Measurements from ENCODE around the gene MYH14. TPM values are rescaled to one million over a fixed set of nuclear protein-coding genes. Genes with fewer than 3 reads are reported as not detected.

Gene MYH14
- total RNA-seq, 1 donor from 2014 or later, result not detected

GRCh38 chr19:50300051-50300450 lies 96.6 kb downstream of the MYH14 start:
- Mint-ChIP-seq H3K4me1 (ENCODE audit: unreplicated experiment) (no peaks in the 10 kb centered on the region), H3K36me3 (ENCODE audit: low read depth, unreplicated experiment) (peaks cover 12% of the 10 kb centered on the region), H3K27me3 (ENCODE audit: unreplicated experiment) (peaks cover 4% of the 10 kb centered on the region), H3K27ac (ENCODE audit: unreplicated experiment) (no peak overlapping the region), H3K9me3 (ENCODE audit: unreplicated experiment) (peaks cover 38% of the 10 kb centered on the region), H3K4me3 (ENCODE audit: unreplicated experiment) (no peak overlapping the region)
- no peak for TF ChIP-seq CTCF (IDR thresholded peaks at IDR 0.05; ENCODE audit: unreplicated experiment)
- DNase-seq (ENCODE audit: low spot score), result no peak

GRCh38 chr19:50300814-50301606 lies 97.6 kb downstream of the MYH14 start:
- peaks cover 16% of the 10 kb centered on the region for H3K36me3 Mint-ChIP-seq (ENCODE audit: low read depth, unreplicated experiment)
- no peaks in the 10 kb centered on the region for H3K4me1 Mint-ChIP-seq (ENCODE audit: unreplicated experiment)
- no peak overlapping the region for H3K4me3 Mint-ChIP-seq (ENCODE audit: unreplicated experiment)
- peaks cover 3% of the 10 kb centered on the region for H3K27me3 Mint-ChIP-seq (ENCODE audit: unreplicated experiment)
- no peak overlapping the region for H3K27ac Mint-ChIP-seq (ENCODE audit: unreplicated experiment)
- no peak for TF ChIP-seq CTCF (IDR thresholded peaks at IDR 0.05; ENCODE audit: unreplicated experiment)
- no peak for DNase-seq (ENCODE audit: low spot score)
- H3K9me3 Mint-ChIP-seq (ENCODE audit: unreplicated experiment), result peaks cover 40% of the 10 kb centered on the region

GRCh38 chr19:50301607-50301971 lies 98.2 kb downstream of the MYH14 start:
- Mint-ChIP-seq H3K27ac (ENCODE audit: unreplicated experiment) (no peak overlapping the region), H3K4me1 (ENCODE audit: unreplicated experiment) (no peaks in the 10 kb centered on the region), H3K36me3 (ENCODE audit: low read depth, unreplicated experiment) (peaks cover 20% of the 10 kb centered on the region), H3K4me3 (ENCODE audit: unreplicated experiment) (no peak overlapping the region), H3K9me3 (ENCODE audit: unreplicated experiment) (peaks cover 39% of the 10 kb centered on the region), H3K27me3 (ENCODE audit: unreplicated experiment) (peaks cover 3% of the 10 kb centered on the region)
- no peak for DNase-seq (ENCODE audit: low spot score)
- TF ChIP-seq CTCF (IDR thresholded peaks at IDR 0.05; ENCODE audit: unreplicated experiment), result no peak

- Mint-ChIP-seq H3K27me3 (ENCODE audit: unreplicated experiment) (peaks cover 3% of the 10 kb centered on the region), H3K4me1 (ENCODE audit: unreplicated experiment) (no peaks in the 10 kb centered on the region), H3K36me3 (ENCODE audit: low read depth, unreplicated experiment) (peaks cover 31% of the 10 kb centered on the region), H3K27ac (ENCODE audit: unreplicated experiment) (no peak overlapping the region), H3K9me3 (ENCODE audit: unreplicated experiment) (peaks cover 49% of the 10 kb centered on the region), H3K4me3 (ENCODE audit: unreplicated experiment) (no peak overlapping the region)
- no peak for DNase-seq (ENCODE audit: low spot score)
- no peak for TF ChIP-seq CTCF (IDR thresholded peaks at IDR 0.05; ENCODE audit: unreplicated experiment)
Measured at GRCh38 chr19:50303558-50303957, 100.1 kb downstream of the MYH14 start.

GRCh38 chr19:50308991-50309390 lies 105.6 kb downstream of the MYH14 start:
- no peak overlapping the region for H3K4me3 Mint-ChIP-seq (ENCODE audit: unreplicated experiment)
- TF ChIP-seq CTCF (IDR thresholded peaks at IDR 0.05; ENCODE audit: unreplicated experiment), result no peak
- no peak overlapping the region for H3K27ac Mint-ChIP-seq (ENCODE audit: unreplicated experiment)
- H3K27me3 Mint-ChIP-seq (ENCODE audit: unreplicated experiment), result peaks cover 14% of the 10 kb centered on the region
- peaks cover 50% of the 10 kb centered on the region for H3K9me3 Mint-ChIP-seq (ENCODE audit: unreplicated experiment)
- H3K36me3 Mint-ChIP-seq (ENCODE audit: low read depth, unreplicated experiment), result peaks cover 26% of the 10 kb centered on the region
- DNase-seq (ENCODE audit: low spot score), result no peak
- no peaks in the 10 kb centered on the region for H3K4me1 Mint-ChIP-seq (ENCODE audit: unreplicated experiment)

Data from endothelial cell (in vitro differentiated cells).